CMK (cell line): Measurements from ENCODE around the gene ATAD1.
"Not testable (repeated sequence)": the region's sequence is repeated elsewhere in the genome, so short reads cannot be mapped to it uniquely, and the experiment has no call there.

Experiments used
- DNase-seq: peaks from one replicate; pipeline ENCODE4 v3.0.0-alpha.2; 2010; ENCODE audit warnings: low read depth

Gene ATAD1

DNA sequence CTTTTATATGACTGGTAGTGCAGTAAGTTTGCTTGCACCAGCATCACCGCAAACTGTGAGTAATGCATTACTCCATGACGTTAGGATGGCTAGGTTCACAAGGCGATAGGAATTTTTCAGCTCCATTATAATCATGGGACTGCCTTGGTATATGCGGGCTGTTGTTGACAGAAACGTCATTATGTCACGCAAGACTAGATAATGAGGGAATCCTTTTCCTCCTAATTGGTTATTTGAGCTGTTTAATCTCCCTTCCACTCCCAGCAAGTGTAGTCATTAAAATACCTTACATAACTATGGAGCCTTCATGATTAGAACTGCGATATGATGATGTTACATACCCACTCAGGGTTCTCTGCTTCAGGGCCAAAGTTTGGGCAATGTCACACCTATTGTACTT is 28.0 kb upstream of the ATAD1 start:
- no peak for DNase-seq

DNA sequence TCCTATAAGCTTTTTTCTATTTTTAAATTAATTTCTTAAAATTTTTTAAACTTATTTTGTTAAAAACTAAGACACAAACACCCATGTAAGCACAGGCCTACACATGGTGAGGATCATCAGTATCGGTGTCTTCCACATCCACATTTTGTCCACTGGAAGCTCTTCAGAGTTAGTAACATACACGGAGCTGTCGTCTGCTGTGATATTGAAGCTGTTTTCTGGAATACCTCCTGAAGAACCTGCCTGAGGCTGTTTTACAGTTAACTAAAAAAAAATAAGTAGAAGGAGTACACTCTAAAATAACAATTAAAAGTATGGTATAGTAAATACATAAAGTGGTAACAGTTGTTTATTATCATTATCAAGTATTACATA is 27.6 kb upstream of the ATAD1 start:
- no peak for DNase-seq

DNA sequence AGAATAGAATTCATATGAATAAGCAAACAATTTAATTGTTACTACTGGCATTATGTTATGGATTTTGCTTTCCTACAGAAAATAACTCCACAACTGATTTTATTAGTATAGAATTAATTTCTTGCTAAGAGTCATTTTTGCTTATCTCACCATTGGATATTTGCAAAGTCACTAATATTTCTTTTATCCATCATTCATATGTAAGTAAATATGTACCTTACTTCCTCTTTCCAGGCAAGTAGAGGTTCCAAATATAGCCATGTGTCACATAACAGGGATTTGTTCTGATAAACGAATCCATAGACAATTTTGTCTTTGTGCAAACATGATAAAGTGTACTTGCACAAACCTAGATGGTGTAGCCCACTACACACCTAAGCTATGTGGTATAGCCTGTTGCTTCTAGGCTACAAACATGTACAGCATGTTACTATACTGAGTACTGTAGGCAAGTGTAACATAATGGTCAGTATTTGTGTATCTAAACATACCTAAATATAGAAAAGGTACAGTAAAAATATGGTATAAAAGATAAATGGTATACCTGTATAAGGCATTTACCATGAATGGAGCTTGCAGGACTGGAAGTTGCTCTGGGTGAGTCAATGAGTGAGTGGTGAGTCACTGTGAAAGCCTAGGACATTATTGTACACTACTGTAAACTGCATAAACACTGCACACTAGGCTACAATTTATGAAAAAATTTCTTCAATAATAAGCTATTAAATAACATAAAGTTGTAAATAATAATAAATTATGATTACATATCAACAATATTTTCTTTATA is 27.0 kb upstream of the ATAD1 start:
- no peak for DNase-seq

DNA sequence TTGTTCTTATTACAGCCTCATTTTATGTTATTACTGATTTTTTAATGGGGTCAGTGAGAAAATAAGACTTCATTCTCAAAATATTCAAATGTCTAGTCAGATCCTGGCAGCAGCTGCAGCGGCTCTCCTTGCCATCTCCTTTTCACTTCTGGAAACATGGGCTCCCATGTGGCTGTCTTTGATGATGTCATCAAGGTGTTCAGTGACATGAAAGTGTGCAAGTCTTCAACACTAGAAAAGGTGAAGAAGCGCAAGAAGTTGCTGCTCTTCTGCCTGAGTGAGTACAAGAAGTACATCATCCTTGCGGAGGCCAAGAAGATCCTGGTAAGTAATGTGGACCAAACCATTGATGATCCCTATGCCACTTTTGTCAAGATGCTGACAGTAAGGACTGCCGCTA is 25.7 kb upstream of the ATAD1 start:
- DNase-seq: no peak

DNA sequence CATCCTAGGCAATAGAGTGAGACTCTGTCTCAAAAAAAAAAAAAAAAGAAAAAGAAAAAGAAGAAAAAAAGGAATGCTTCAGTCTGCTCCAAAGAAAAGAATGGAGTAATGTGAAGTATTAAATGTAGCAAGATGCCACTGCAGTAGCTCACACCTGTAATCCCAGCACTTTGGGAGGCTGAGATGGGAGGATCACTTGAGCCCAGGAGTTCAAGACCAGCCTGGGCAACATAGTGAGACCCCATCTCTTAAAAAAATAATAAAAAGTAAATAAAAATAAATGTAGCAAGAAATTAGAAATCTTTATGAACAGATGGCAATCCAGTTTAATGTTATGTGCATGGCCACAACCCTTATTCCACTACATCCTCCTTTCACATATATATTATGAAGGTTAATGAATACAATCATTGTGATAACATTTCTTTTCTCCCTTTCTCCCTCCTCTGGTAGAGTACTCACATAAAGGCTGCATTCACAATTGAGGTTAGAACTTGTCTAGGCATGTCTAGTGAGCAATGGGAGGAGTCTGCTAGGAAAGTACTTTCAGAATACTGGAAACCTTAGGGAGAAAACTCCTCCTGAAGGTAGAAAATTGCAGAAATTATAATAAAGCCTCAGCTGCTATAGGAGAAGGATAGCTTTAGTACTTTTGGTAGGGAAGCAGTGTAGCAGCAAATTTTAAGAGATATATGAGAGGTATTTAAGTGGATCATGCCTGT is 24.9 kb upstream of the ATAD1 start:
- DNase-seq: no peak

DNA sequence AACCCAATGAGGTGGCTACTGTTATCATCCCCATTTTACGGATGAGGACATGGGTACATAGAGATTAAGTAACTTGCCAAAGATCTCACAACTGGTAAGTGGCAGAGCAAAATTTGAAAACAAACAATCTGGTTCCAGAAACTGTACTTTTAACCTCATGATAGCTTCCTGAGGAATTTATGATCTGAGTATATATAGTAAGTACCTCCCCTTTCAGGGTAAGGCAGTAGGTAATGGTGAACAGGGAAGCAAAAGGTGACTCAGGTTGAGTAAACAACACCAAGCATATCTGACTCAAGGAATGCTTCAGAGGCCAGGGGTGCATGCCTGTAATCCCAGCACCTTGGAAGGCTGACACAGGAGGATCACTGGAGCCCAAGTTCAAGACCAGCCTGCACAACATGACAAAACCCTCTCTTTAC is 24.2 kb upstream of the ATAD1 start:
- no peak for DNase-seq

DNA sequence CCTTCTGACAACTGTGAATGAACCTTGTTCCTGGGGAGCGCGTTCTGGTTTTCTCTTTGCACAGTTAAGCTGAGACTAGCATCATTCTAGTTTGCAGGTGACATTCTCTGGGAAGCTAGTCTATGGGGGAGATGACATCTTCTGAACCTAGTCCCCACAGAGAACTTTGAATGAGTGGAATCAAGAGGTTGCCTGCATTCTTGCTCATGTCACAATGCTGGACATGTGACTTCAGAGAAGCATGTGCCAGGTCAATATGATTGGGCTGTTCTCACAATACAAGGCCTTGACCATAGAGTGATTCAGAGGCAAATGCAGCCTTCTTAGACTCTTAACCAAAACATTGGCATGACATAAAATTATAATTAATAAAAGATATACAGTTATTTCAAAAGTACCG is 23.2 kb upstream of the ATAD1 start:
- no peak for DNase-seq

DNA sequence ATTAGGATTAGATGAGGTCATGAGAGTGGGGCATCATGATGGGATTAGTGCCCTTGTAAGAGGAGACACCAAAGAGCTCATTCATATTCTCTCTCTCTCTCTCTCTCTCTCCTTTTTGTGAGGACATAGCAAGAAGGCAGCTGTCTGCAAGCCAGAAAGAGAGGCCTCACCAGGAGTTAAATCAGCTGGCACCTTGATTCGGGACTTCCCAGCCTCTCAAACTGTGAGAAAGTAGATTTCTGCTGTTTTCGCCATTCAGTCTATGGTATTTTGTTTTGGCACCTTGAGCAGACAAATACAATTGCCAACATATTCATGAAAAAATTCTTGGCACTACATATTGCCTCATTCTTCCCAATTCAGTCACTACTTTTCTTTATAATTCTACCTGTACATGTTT is 20.6 kb upstream of the ATAD1 start:
- DNase-seq: no peak

DNA sequence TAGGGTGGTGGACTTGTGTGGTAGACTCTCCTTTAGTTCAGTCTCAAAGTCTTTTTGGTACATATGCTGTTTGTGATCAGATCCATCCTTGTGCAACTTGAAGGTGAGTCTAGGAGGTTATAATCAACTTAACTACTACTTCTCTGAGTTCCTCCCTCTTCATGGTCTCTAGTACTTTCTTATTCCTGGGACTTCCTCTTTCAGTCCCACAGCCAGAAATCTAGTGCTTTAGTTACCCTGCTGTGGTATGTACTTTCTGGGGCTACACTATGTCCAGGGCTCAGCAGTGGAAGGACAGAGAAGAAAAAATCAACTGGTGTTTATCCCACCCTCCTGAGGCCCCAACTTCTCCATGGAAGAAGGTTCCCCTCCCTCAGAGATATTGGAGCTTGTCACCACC is 19.4 kb upstream of the ATAD1 start:
- no peak for DNase-seq

DNA sequence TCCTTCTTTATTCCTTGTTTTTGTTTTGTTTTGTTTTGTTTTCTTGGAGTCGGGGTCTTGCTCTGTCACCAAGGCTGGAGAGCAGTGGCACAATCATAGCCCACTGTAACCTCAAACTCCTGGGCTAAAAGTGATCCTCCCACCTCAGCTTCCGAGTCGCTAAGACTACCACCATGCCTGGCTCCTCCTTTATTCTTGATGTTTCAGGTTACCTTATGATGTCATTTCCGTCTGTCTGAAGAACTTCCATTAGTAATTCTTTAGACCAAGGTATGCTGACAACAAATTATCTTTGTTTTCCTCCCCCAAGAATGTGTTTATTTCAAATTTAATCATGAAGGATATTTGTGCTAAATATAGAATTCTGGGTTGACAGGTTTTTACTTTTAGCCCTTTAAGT is 18.1 kb upstream of the ATAD1 start:
- DNase-seq: no peak

DNA sequence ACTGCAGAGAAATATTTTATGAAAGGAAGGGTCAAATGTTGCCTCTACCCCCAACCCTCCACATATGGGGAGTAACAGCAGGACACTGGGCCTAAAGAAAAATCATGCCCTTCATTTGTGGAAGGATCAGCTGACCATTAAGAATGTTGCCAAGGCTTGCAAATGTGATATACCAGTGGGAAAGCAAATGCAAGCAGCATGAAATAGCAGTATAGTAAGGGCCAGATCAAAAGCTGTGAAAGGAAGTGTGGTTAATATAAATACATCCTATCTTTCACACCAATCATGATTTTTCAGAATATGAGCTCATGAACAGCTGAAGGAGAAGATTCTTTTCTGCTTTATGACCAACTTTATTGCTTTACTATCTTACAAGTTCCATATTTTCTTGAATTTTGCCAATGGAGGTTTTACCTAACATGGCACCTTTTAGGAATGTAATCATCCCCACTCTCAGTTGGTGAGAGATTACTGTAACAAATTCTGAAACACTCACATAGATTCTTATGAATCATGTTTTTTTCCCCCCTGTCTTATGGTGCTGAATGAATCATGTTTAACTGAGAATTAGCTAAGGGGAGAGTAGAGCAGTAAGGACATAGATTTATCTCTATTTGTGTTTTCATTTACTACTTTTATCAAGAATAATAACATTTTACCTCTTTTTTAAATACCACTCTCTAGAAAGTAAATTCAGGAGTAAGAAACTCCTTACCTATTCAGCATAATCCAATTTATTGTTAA is 12.1 kb upstream of the ATAD1 start:
- DNase-seq: no peak

DNA sequence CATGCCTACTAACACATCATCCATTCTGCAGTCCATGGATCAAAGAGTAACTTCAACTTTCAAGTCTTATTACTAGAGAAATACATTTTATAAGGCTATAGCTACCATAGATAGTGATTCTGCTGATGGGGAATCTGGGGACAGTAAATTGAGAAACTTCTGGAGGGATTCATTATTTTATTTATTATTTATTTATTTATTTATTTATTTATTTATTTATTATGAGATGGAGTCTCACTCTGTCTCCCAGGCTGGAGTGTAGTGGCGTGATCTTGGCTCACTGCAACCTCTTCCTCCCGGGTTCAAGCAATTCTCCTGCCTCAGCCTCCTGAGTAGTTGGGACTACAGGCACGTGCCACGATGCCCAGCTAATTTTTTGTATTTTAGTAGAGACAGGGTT is 11.0 kb upstream of the ATAD1 start:
- DNase-seq: not testable (repeated sequence)

DNA sequence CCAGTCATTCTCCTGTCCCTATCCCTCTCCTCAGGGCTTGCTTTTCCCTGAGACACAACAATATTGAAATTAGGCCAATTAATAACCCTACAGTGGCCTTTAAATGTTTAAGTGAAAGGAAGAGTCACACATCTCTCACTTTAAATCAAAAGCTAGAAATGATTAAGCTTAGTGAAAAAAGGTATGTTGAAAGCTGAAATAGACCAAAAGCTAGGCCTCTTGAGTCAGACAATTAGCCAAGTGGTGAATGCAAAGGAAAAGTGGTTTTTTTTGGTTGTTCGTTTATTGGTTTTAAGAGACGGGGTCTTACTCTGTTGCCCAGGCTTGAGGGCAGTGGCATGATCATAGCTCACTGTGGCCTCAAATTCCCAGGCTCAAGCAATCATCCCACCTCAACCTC is 9.7 kb upstream of the ATAD1 start:
- DNase-seq: no peak

DNA sequence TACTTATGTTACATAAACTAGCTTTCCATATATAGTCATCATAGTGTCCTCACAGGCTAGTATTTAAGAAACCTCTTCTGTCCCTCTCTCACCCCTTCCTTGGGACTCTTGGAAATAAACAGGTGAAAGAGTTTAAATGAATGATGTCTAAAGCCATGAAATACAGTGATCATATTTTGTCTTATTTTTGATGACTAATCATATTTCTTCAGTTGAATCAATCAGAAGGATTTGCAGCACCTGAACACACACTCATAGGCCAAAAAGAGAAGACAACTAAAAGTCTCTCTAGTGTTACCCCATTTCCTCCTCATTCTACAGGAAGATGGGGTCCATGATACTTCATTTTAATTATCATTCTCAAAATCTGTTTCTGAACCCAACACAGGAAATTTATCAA is 8.6 kb upstream of the ATAD1 start:
- DNase-seq: no peak

DNA sequence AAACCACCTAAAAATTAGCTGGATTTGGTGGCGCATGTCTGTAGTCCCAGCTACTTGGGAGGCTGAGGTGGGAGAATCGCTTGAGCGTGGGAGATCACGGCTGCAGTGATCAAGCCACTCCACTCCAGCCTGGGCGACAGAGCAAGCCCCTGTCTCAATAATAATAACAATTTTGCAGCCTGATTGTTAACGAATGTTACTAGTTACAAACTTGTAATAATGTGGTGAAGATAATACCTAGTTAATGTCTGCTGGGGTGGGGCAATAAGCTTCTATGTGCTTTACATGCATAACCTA is 1.2 kb upstream of the ATAD1 start:
- no peak for DNase-seq

DNA sequence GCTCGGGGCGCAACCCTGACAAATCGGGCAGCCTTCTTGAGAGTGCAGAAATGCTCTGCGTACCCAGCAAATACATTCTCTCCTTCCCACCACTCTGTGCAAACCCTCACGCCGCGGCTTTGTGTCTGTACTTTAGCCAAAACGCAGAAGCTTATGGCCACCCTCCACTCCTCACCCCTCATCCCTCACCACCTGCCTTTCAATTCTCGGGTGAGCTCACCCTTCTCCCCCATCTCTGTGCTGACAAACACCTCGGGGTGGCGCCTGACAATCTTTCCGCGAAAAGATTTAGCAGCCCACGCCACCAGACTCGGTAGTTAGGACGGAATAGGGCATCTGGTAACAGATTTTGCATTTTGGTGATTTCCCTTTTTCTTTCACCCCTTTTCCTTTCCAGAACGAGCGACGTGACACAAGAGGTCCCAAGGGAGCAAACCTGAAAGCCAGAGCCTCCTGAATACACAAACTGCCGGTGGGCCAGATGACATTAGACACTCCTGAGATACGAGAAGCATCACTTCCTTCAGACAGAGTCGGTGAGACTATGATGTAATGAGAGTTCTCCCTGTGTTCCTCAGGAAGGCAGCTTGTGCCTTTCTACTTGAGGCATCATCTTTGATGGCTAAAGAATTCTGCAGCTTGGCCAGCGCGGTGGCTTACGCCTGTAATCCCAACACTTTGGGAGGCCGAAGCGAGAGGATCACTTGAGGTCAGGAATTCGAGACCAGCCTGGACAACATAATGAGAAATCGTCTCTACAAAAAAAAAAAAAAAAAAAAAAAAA is 671 bp upstream of the ATAD1 start:
- no peak for DNase-seq

DNA sequence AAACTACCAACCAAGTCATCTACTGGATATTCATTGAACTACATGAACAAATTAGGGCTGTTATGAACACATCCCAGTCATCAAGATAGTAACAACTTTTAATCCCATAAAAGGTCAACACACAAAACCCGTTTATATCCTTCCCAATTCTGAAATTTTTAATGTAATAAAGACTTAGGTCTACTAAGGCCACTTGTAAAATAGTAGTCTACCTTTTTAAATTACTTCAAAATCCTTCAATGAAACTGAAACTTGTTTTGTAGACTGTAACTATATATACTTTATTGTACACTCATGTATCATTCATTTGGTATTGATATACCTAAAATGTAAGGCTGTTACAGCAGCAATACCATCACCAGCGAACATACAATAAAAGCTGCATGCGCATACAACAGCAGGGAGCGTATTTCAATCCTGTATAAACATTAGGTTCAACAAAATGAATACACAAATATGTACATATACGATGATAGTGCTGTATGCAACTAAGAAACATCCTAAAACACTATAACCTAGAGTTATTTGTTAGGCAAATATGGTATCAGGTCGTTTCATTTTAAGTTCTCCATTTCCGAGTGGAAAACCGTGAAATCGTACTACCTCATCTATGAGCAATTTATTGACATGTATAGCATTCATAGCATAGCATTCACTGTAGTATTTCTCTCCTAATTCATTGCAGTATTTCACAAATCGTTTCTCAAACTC is 973 bp downstream of the ATAD1 start:
- DNase-seq: no peak

DNA sequence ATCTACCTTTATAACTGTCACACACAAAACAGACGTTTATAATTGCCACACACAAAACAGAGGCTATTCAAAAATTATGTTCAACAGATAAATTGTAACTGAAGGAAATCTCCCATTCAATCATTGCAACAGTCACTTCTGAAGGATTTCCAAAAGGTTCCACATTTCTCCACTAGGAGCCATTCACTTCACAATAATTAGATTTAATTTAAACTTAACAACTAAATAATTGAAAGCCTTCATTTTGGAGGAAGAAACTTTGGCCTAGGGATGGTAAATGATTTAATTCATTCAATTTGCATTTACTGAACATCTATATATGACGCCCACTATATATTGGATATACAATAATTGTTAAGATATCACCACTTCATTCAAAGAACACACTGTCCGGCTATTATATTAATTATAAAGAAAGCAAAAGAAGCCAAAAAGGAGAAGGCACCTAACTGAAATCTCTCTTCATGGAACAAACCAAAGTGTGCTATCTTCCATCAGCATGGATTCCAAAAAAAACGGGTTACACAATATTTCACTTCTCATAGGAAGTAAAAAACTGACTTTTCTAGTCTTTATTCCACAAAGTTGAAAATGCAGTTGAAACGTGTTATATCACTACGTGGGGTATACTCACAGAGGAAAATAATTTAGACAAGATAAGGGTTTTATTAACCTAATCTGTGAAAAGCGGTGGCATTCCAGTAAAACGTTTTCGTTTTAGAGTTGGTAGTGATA is 1.7 kb downstream of the ATAD1 start:
- DNase-seq: no peak

DNA sequence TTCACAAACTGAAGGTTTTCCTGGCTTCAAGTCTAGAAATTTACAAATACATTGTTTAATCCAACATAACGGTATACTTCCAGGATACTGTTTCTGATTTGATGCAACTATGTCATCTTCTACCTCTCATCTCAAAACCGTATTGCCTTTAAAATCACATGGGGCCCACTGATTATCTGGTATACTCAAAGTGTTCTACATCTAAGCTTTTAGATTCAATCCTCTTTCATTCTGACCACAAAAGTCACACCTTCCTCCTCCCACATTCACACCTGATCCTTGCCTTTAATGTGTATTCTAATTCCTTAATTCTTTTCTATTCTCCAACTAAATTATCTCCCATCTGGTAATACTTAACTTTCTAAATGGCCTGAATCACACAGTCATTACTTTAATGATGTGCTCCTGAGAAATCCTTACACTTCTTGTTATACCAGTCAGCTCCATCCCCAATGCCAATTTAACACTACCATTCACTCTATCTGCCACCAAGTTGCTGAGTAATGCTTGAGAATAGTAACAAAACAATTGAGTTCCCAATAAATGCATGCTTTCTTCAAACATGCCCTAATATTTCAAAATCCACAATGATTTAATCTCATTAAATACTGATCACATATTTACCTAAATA is 13.0 kb downstream of the ATAD1 start:
- DNase-seq: no peak

DNA sequence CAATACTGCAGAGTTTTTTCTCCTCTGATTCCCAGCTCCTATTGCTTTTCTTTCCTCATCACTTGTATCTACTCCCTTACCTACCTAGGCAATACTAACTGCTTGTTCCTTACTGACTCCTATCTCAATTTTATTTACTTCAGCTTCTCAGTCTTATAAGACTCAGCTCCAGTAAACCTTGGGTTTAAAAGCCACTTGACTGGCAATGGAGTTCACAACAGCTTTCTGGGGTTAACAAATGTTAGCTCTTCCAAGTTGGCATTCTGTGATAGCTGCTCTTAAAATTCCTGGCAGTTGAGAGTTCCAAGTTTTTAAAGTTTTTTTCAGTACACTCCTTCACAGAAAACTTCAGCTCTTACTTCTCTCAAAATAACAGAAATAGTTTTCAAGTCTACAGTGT is 14.2 kb downstream of the ATAD1 start:
- DNase-seq: no peak

DNA sequence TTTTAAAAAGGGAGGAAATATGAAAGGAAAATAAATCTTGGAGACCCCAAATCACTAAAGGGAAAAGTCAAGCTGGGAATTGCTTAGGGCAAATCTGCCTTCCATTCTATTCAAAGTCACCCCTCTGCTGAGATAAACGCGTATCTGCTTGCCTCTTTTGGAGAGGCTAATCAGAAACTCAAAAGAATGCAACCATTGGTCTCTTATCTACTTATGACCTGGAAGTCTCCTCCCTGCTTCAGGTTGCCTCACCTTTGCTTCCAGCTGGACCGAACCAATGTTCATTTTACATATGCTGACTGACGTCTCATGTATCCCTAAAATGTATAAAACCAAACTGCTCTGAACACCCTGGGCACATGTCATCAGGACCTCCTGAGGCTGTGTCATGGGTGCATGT is 14.7 kb downstream of the ATAD1 start:
- DNase-seq: no peak
